ENCODE results near the gene ACOT7.

ACOT7 gene

DNA sequence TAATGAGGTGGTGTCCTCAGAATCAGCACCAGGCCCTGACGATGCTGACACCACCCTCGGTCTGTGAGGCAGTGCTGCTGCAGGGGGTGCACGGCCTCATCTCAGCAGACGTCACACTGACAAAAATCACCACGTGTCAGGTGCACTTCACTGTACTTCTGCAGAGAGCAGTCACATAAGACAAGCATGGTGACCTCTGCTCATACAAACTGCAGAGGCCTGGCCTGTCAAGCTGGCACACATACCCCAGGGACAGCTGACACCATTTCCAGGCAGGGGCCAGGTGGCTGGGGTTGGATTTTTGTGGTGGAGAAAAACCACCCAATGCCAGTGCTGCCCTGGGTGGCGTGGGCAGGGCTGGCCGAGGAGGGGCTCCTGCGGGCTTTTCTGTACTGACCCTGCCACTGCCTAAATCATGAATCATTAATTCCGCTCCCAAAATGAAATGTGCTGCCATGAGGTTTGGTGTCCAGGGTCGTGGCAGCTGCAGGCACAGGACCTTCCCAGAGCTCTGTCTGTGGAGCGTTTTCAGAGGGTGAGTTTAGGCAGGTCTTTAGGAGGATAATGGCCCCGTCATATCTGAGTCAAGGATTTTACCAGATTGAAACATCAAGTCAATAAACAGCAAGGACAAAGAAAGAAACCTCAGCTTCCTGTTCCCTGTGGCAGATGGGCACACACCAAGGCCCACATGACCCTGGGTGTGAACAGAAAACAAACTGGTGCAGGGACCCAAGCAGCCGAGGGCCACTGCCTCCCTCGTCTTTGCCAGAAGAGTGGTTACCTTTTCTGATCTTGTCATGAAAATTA, 99.3 kb downstream of the ACOT7 start:
- Histone ChIP-seq H3K4me3 (ENCODE audit: insufficient read length, low read depth) (no peak overlapping the region), H3K4me1 (ENCODE audit: insufficient read depth, insufficient read length) (no peaks in the 10 kb centered on the region), H3K9ac (ENCODE audit: insufficient read length, low read depth) (no peak overlapping the region), H3K36me3 (ENCODE audit: insufficient read depth, insufficient read length, low read length) (peaks cover 14% of the 10 kb centered on the region), H3K9me3 (ENCODE audit: insufficient read depth, low read length) (no peaks in the 10 kb centered on the region), H3K27me3 (ENCODE audit: insufficient read depth, insufficient read length) (no peaks in the 10 kb centered on the region)
- no peak for DNase-seq (ENCODE audit: low read depth, low spot score)
- no peak for TF ChIP-seq ZNF274 (IDR thresholded peaks at IDR 0.05; ENCODE audit: low read depth, low read length)
- no peak for TF ChIP-seq SUZ12 (IDR thresholded peaks at IDR 0.05; ENCODE audit: extremely low read depth, insufficient read depth, insufficient read length)
- no peak for TF ChIP-seq YY1 (IDR thresholded peaks at IDR 0.05; ENCODE audit: insufficient read depth, insufficient read length)

DNA sequence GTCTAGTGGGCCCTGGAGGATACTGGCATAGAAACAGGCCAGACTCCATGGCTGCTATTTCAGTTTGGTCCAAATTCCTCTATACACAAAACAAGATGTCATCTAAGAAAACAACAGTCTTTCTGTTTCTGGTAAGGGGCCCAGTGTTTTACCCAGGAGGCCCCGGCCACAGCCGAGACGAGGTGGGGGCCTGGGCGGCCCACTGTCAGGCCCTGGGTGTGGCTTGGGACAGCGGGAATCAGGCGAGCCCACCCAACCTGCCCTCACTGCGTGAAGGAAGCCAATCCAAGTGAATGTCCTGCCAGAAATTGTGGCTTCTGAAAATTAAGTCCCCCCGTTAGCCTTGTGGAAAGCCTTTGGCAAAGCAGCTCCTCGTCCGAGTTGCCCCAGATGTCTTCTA, 101.5 kb downstream of the ACOT7 start:
- DNase-seq (ENCODE audit: low read depth, low spot score), result no peak
- Histone ChIP-seq H3K4me3 (ENCODE audit: insufficient read length, low read depth) (no peak overlapping the region), H3K9me3 (ENCODE audit: insufficient read depth, low read length) (no peaks in the 10 kb centered on the region), H3K27me3 (ENCODE audit: insufficient read depth, insufficient read length) (no peaks in the 10 kb centered on the region), H3K4me1 (ENCODE audit: insufficient read depth, insufficient read length) (no peaks in the 10 kb centered on the region), H3K9ac (ENCODE audit: insufficient read length, low read depth) (no peak overlapping the region), H3K36me3 (ENCODE audit: insufficient read depth, insufficient read length, low read length) (peaks cover 14% of the 10 kb centered on the region)
- TF ChIP-seq ZNF274 (IDR thresholded peaks at IDR 0.05; ENCODE audit: low read depth, low read length) (no peak), YY1 (IDR thresholded peaks at IDR 0.05; ENCODE audit: insufficient read depth, insufficient read length) (no peak), SUZ12 (IDR thresholded peaks at IDR 0.05; ENCODE audit: extremely low read depth, insufficient read depth, insufficient read length) (no peak)

DNA sequence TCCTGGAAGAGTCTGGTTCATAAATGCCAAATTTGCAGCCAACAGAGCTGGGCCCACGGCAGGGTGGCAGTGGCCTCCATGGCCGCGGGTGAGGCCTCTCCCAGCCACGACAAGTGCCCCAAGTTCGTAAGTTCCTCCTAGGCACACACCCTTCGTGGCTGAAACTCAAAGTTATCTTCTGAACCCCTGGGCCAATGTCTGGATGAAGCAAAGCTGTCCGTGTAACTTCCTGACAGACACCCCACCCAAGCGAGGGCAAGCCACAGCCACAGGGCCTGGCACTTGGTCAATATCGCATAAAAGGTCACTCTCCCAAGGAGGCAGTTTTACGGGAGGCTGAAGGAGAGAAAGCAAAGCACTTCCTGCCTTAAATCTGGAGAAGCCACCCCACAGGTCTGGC, 104.9 kb downstream of the ACOT7 start:
- no peak for DNase-seq (ENCODE audit: low read depth, low spot score)
- no peak for TF ChIP-seq YY1 (IDR thresholded peaks at IDR 0.05; ENCODE audit: insufficient read depth, insufficient read length)
- TF ChIP-seq SUZ12 (IDR thresholded peaks at IDR 0.05; ENCODE audit: extremely low read depth, insufficient read depth, insufficient read length), result no peak
- TF ChIP-seq ZNF274 (IDR thresholded peaks at IDR 0.05; ENCODE audit: low read depth, low read length), result no peak
- H3K9me3 ChIP-seq (ENCODE audit: insufficient read depth, low read length), result no peaks in the 10 kb centered on the region
- H3K4me1 ChIP-seq (ENCODE audit: insufficient read depth, insufficient read length), result no peaks in the 10 kb centered on the region
- peaks cover 5% of the 10 kb centered on the region for H3K36me3 ChIP-seq (ENCODE audit: insufficient read depth, insufficient read length, low read length)
- no peak overlapping the region for H3K4me3 ChIP-seq (ENCODE audit: insufficient read length, low read depth)
- no peaks in the 10 kb centered on the region for H3K27me3 ChIP-seq (ENCODE audit: insufficient read depth, insufficient read length)
- no peak overlapping the region for H3K9ac ChIP-seq (ENCODE audit: insufficient read length, low read depth)

- H3K4me1 ChIP-seq (ENCODE audit: insufficient read depth, insufficient read length), result no peaks in the 10 kb centered on the region
- no peak overlapping the region for H3K4me3 ChIP-seq (ENCODE audit: insufficient read length, low read depth)
- no peak for DNase-seq (ENCODE audit: low read depth, low spot score)
- H3K36me3 ChIP-seq (ENCODE audit: insufficient read depth, insufficient read length, low read length), result peaks cover under 1% of the 10 kb centered on the region
- TF ChIP-seq SUZ12 (IDR thresholded peaks at IDR 0.05; ENCODE audit: extremely low read depth, insufficient read depth, insufficient read length) (no peak), YY1 (IDR thresholded peaks at IDR 0.05; ENCODE audit: insufficient read depth, insufficient read length) (no peak), ZNF274 (IDR thresholded peaks at IDR 0.05; ENCODE audit: low read depth, low read length) (no peak)
- no peaks in the 10 kb centered on the region for H3K27me3 ChIP-seq (ENCODE audit: insufficient read depth, insufficient read length)
- no peak overlapping the region for H3K9ac ChIP-seq (ENCODE audit: insufficient read length, low read depth)
- no peaks in the 10 kb centered on the region for H3K9me3 ChIP-seq (ENCODE audit: insufficient read depth, low read length)
Measured at GRCh38 chr1:6288026-6288425, 105.5 kb downstream of the ACOT7 start.

- TF ChIP-seq SUZ12 (IDR thresholded peaks at IDR 0.05; ENCODE audit: extremely low read depth, insufficient read depth, insufficient read length), result no peak
- no peak for TF ChIP-seq ZNF274 (IDR thresholded peaks at IDR 0.05; ENCODE audit: low read depth, low read length)
- TF ChIP-seq YY1 (IDR thresholded peaks at IDR 0.05; ENCODE audit: insufficient read depth, insufficient read length), result no peak
- Histone ChIP-seq H3K27me3 (ENCODE audit: insufficient read depth, insufficient read length) (no peaks in the 10 kb centered on the region), H3K36me3 (ENCODE audit: insufficient read depth, insufficient read length, low read length) (no peaks in the 10 kb centered on the region), H3K9me3 (ENCODE audit: insufficient read depth, low read length) (no peaks in the 10 kb centered on the region), H3K4me3 (ENCODE audit: insufficient read length, low read depth) (no peak overlapping the region), H3K4me1 (ENCODE audit: insufficient read depth, insufficient read length) (no peaks in the 10 kb centered on the region), H3K9ac (ENCODE audit: insufficient read length, low read depth) (no peak overlapping the region)
- no peak for DNase-seq (ENCODE audit: low read depth, low spot score)
Measured at GRCh38 chr1:6287431-6287886, 106.1 kb downstream of the ACOT7 start.

- DNase-seq (ENCODE audit: low read depth, low spot score), result no peak
- no peak for TF ChIP-seq SUZ12 (IDR thresholded peaks at IDR 0.05; ENCODE audit: extremely low read depth, insufficient read depth, insufficient read length)
- no peak for TF ChIP-seq YY1 (IDR thresholded peaks at IDR 0.05; ENCODE audit: insufficient read depth, insufficient read length)
- no peak for TF ChIP-seq ZNF274 (IDR thresholded peaks at IDR 0.05; ENCODE audit: low read depth, low read length)
- Histone ChIP-seq H3K4me1 (ENCODE audit: insufficient read depth, insufficient read length) (no peaks in the 10 kb centered on the region), H3K4me3 (ENCODE audit: insufficient read length, low read depth) (no peak overlapping the region), H3K36me3 (ENCODE audit: insufficient read depth, insufficient read length, low read length) (no peaks in the 10 kb centered on the region), H3K27me3 (ENCODE audit: insufficient read depth, insufficient read length) (no peaks in the 10 kb centered on the region), H3K9me3 (ENCODE audit: insufficient read depth, low read length) (no peaks in the 10 kb centered on the region), H3K9ac (ENCODE audit: insufficient read length, low read depth) (no peak overlapping the region)
Measured at GRCh38 chr1:6287029-6287428, 106.5 kb downstream of the ACOT7 start.

DNA sequence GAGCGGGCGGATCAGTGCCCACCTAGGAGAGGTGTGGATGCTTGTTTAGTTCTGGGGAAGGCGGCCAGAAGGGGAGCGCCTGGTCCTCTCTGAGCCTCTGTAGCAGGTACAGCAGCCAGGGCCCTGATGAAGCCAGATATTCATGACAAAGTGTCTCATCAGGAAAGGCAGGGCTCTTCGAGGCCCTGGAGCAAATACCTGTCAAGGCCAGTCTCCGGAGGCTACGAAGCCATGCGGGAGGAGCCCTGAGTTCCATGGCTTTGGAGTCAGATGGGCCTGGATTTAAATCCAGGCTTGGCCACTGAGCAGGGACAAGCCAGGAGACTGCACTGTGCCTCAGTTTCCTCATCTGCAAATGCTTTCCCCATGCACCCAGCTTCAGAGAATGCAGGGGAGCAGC, 107.3 kb downstream of the ACOT7 start:
- Histone ChIP-seq H3K9ac (ENCODE audit: insufficient read length, low read depth) (no peak overlapping the region), H3K36me3 (ENCODE audit: insufficient read depth, insufficient read length, low read length) (no peaks in the 10 kb centered on the region), H3K27me3 (ENCODE audit: insufficient read depth, insufficient read length) (no peaks in the 10 kb centered on the region), H3K4me1 (ENCODE audit: insufficient read depth, insufficient read length) (no peaks in the 10 kb centered on the region), H3K4me3 (ENCODE audit: insufficient read length, low read depth) (no peak overlapping the region), H3K9me3 (ENCODE audit: insufficient read depth, low read length) (no peaks in the 10 kb centered on the region)
- no peak for DNase-seq (ENCODE audit: low read depth, low spot score)
- TF ChIP-seq ZNF274 (IDR thresholded peaks at IDR 0.05; ENCODE audit: low read depth, low read length) (no peak), YY1 (IDR thresholded peaks at IDR 0.05; ENCODE audit: insufficient read depth, insufficient read length) (no peak), SUZ12 (IDR thresholded peaks at IDR 0.05; ENCODE audit: extremely low read depth, insufficient read depth, insufficient read length) (no peak)
